T47D (cell line): ENCODE data around the gene THEMIS.
A peak's percentile ranks its signal among the peaks of the same experiment; 100 is the strongest.

Source experiments
- DNase-seq, 2 experiments: peaks; one replicate each; pipeline versions ENCODE4 v3.0.0 to v3.0.0-alpha.2; 2011 to 2012; ENCODE audit warnings: low read depth in 1 of 2, low spot score in 1 of 2
- JUND ChIP-seq: IDR thresholded peaks from 2 replicates; pipeline ENCODE4 v1.6.1; 2012; ENCODE audit warnings: low read depth
- in situ Hi-C: cut with HindIII; loops from 2 replicates; pipeline ENCODE4 v1.10.0; 2016; ENCODE audit warnings: low sequenced_read_pairs, low pct_unique_long_range_greater_than_20kb

THEMIS gene

GRCh38 chr6:127864701-127865100 lies 36.2 kb downstream of the THEMIS start:
- no peak for TF ChIP-seq JUND
- no peak for DNase-seq
- in situ Hi-C loops, result no loop called here

DNA sequence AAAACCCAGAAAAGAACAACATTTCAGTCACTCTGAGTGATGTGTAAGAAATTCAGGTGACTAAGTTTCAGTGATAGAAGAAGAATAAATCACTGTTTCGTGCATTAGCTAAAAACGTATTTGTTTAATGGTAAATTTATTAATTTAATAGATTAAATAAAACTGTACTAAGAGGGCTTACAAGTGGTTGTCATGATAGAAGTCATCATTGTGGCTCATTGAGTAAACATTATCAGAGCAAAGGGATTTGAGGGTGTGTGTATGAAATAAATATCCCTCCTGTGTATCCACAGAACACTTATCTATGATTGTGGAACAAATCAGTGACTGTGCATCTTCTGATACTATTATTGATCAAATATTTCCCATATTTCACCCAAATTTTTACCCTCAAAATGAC lies 40.1 kb downstream of the THEMIS start:
- DNase-seq, result no peak
- in situ Hi-C loops, result no loop called here
- TF ChIP-seq JUND, result no peak

DNA sequence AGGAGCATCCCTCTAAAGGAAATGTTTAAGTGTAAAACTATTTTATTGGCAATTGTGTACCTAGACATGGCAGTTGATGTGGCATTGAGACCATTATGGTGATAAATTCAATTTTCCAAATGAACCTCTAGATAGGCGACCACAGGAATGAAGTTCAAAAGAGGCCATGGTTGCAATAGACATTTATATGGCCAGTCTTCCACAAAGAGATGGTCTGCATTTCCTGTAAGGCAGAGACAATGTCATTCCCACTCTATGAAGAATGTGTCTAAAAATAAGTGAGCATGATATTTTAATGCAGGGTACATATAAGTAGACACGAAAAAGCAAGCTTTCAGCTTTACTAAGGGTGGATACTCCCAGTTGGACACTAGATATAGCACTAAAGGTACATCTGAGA lies 40.9 kb downstream of the THEMIS start:
- DNase-seq, result no peak
- no peak for TF ChIP-seq JUND
- in situ Hi-C loops, result no loop called here

DNA sequence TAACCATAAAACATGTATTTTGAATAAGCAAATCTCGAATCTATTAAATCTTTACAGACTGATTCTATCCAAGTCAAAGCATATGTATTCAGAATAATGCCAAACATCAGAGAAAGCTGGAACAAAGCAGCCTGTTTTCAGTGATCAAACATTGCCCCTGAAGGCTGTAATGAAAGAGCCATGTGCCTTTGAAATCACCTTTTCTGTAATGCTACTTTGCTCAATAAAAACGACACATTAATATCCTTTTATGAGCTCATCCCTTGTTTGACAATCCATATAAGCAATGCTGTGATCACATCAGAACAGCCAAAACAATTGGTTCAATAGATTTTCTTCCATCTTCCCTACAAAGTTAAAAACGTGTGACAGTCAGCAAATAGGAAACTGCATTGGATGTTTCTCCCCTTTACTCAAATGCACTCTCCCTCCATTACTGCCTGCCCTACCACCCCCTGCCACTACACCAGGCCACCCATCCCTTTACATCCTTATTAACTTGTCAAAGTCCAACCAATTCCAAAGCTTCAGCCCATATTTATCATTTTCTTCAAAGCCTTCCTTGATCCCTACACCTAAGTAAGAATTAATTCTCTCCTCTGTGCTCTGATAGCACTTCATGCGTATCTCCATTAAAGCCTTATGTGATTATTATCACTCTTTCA lies 42.0 kb downstream of the THEMIS start:
- TF ChIP-seq JUND, result no peak
- in situ Hi-C loops, result no loop called here

GRCh38 chr6:127857051-127857637 lies 43.7 kb downstream of the THEMIS start:
- no peak for DNase-seq
- TF ChIP-seq JUND, result no peak
- in situ Hi-C loops, result no loop called here

More for the DNA sequence above, 42.0 kb downstream of the THEMIS start:
- no peak for DNase-seq

- in situ Hi-C loops, result no loop called here
- no peak for TF ChIP-seq JUND
- peak in 1 of 2 experiments; percentile 10 for DNase-seq
These were observed 45.2 kb downstream of the THEMIS start for GRCh38 chr6:127855542-127856159.

GRCh38 chr6:127854009-127854408 lies 46.8 kb downstream of the THEMIS start:
- no peak for TF ChIP-seq JUND
- in situ Hi-C loops, result no loop called here
- peak in 1 of 2 experiments; percentile 28 for DNase-seq

DNA sequence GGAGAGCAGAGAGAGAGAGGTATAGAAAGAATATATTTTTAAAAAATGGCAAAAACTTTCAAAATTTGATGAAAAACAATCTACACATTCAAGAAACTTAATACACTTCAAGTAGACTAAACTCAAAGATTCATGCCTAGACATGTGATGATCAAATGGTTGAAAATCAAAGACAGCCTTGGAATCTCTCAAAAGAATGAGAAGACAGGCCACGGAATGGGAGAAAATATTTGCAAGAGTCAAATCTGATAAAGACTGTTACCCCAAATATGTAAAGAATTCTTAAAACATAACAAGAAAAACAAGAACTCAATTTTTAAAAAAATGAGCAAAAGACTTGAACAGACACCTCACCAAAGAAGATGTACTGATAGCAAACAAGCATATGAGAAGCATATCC lies 49.7 kb downstream of the THEMIS start:
- TF ChIP-seq JUND, result no peak
- in situ Hi-C loops, result no loop called here
- DNase-seq, result no peak

GRCh38 chr6:127845242-127845641 lies 55.6 kb downstream of the THEMIS start:
- no peak for TF ChIP-seq JUND
- DNase-seq, result no peak
- in situ Hi-C loops, result no loop called here

GRCh38 chr6:127844529-127844928 lies 56.3 kb downstream of the THEMIS start:
- no peak for TF ChIP-seq JUND
- in situ Hi-C loops, result no loop called here

DNA sequence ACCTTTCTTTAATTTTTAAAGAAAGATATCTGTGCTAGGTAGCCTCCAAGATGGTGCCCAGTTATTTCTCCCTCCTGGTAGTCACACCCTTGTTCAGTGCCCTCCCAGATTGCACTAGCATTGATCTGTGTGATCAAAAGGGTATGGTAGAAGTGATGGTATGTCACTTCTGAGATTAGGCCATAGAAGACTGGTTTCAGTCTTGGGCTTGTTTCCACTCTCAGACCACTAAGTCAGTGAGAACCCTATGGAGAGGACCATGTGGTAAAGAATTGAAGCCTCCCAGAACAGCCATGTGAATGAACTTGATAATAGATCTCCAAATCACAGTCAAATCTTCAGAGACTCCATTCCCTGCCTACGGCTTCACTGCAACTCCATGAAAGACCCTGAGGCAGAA lies 57.3 kb downstream of the THEMIS start:
- DNase-seq, result no peak
- in situ Hi-C loops, result no loop called here
- no peak for TF ChIP-seq JUND

More at GRCh38 chr6:127844529-127844928, 56.3 kb downstream of the THEMIS start:
- DNase-seq, result no peak

DNA sequence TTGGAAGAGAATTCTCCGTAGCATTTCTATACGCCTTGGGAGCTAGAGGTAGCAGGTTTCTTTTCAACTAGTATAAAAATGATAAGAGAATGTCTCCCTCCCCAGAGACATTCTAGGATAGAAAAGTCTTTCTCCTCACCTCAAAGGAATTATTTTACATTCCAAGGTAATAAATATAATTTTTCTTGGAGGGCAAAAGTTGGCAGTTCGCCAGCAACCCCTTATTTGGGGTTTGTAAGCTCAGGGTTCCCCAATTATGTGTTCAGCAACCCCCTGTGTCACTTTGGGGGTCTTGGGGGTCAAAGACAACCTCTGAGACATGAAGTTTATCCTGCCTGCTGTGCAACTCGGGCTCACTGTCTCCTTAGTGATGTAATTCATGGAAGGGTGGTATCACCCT lies 58.3 kb downstream of the THEMIS start:
- TF ChIP-seq JUND, result no peak
- DNase-seq, result no peak
- in situ Hi-C loops, result no loop called here

DNA sequence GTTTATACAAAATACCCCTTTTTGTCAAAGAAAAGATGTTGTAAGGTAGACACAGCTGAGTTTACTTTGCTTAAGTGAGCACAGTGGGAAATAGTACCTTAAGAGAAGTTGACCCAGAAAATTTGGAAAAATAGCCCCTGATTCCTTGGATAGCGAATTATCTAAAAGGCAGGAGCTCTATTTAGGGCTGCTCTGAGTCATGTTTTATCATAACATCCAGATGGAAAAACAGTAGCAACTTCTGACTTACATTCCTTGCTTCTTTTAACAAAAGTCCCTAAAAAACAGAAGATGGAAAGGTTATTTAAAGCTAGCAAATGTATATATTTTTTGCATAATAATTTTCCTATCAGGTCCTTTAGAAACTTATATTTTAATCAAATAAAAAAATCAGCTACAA lies 59.0 kb downstream of the THEMIS start:
- DNase-seq, result no peak
- no peak for TF ChIP-seq JUND
- in situ Hi-C loops, result no loop called here
